Sigmoid colon (tissue), 3 donors: ENCODE data around the gene ZDHHC5.
A peak's percentile ranks its signal among the peaks of the same experiment; 100 is the strongest.

ENCODE experiments used
- POLR2A ChIP-seq, 2 donors: fragments of 450-650 bp; IDR thresholded peaks; one replicate each; pipeline ENCODE4 v1.6.1; 2016; ENCODE audit warnings: antibody characterized with exemption in 2 of 2, mild to moderate bottlenecking in 2 of 2, moderate library complexity in 2 of 2
- TF ChIP-seq, protein P1 (sequence below), 4 experiments: fragments of 450-650 bp in 3 of 4; fragments of 200-600 bp in 1 of 4; IDR thresholded peaks; one replicate each; pipeline ENCODE4 v1.5.1; 2016 to 2019; ENCODE audit warnings: antibody characterized with exemption in 4 of 4, mild to moderate bottlenecking in 3 of 4, moderate library complexity in 2 of 4

DNA sequence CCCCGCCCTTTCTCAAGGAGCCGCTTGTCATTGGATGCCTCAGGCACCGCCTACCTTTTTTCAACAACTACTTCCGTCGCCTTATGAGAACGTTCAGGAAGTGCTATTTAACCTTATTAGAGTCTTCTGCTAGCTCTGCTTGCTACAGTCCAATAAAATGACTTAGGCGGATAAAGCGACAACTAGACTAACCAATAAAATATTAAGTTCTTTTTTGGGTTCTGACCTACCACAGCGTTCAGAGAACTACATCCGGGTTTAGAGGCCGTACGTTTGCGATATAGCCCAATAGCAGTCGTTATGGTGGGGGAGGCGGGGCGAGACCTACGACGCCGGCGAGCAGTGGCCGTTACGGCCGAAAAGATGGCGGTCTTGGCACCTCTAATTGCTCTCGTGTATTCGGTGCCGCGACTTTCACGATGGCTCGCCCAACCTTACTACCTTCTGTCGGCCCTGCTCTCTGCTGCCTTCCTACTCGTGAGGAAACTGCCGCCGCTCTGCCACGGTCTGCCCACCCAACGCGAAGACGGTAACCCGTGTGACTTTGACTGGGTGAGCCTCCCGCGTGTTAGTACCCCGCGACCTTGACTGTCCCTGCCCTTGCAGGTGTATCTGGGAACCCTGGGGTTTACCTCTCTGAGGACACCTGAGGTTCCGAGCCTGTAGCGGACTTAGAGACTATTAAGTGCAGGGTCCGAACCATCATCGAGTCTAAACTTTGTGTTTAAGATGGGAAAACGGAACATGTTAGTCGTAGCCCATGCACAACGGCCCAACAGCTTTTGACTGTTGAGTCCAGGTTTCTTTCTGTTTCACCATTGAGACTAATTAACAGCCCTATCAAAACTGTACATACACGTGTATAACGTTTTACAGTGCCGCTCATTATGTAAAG lies 44.6 kb downstream of the ZDHHC5 start, which contains the start of gene TMX2:
- TF ChIP-seq, protein P1, sequence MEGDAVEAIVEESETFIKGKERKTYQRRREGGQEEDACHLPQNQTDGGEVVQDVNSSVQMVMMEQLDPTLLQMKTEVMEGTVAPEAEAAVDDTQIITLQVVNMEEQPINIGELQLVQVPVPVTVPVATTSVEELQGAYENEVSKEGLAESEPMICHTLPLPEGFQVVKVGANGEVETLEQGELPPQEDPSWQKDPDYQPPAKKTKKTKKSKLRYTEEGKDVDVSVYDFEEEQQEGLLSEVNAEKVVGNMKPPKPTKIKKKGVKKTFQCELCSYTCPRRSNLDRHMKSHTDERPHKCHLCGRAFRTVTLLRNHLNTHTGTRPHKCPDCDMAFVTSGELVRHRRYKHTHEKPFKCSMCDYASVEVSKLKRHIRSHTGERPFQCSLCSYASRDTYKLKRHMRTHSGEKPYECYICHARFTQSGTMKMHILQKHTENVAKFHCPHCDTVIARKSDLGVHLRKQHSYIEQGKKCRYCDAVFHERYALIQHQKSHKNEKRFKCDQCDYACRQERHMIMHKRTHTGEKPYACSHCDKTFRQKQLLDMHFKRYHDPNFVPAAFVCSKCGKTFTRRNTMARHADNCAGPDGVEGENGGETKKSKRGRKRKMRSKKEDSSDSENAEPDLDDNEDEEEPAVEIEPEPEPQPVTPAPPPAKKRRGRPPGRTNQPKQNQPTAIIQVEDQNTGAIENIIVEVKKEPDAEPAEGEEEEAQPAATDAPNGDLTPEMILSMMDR (IDR thresholded peaks at IDR 0.05): no peak
- TF ChIP-seq POLR2A (IDR thresholded peaks at IDR 0.05): peak; percentile 23 to 34
